NCI-H1417 treated with DMSO at 0.1 percent for 48 hours (cell line): Measurements from ENCODE around the gene CPA1.
"Not testable (repeated sequence)": the region's sequence is repeated elsewhere in the genome, so short reads cannot be mapped to it uniquely, and the experiment has no call there.

Experiments used
- DNase-seq: peaks from one replicate; lab custom pipeline; 2025; lab: John Stamatoyannopoulos, UW

Gene CPA1

DNA sequence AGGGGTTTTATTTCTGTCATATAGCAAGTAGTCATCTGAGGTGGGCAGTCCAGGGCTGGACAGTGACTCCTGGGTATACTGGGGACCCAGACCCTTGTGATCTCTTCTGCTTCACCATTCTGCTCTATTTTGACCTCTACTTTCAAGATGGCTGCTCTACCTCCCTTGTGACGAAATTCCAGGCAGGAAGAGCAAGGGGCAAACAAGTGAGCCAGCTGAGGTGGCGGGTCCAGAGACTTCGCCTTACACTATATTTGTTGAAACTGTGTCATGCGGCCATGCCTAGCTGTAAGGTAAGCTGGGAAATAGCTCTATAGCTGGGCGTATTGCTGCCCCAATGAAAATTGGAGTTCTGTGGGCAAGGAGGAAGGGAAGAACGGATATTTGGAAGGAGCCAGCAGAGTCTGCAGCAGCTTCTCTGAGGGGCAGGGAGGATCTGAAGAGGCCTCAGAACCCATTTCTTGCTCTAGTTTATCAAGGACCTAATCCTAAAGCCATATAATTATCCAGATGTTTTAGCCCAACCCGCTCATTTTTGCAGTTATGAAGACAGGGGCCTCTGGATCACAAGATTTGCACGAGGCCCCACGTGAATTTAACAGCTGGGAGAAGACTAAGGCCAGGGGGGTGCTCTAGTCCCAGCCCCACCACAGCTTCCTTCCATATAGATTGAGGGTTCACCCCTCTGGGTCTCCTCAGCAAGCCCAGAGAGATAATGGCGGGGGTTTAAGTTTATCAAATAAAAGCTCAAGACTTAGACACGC is 7.7 kb upstream of the CPA1 start:
- no peak for DNase-seq

- no peak for DNase-seq
Observed at GRCh38 chr7:130374507-130374906, 5.8 kb upstream of the CPA1 start.

DNA sequence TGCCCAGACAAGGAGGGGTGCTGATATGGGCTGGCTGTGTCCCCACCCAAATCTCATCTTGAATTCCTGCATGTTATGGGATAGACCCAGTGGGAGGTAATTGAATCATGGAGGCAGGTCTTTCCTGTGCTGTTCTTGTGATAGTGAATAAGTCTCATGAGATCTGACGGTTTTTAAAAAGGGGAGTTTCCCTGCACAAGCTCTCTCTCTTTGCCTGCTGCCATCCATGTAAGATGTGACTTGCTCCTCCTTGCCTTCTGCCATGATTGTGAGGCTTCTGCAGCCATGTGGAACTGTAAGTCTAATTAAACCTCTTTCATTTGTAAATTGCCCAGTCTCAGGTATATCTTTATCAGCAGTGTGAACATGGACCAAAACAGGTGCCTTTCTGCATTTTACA is 3.8 kb upstream of the CPA1 start:
- not testable (repeated sequence) for DNase-seq

DNA sequence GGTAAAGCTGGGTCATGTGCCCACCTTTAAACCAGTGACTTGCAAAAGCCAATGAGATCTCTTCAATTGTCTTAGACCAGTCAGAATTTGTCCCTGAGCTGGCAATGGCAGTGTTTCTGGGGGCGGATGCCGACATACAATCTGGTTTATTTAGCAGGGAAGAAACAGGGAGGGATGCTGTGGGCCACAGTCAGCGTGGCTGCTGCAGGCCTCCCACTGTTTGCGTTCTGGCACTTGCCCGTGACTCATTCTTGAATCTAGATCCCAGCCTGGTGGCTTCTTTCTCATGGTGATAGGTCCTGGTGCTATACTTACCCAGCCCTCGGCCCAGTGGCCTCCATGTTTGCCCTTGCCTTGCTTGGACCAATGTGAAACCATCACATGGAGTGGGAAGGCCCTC is 3.1 kb upstream of the CPA1 start:
- DNase-seq: no peak

GRCh38 chr7:130379019-130379418 is 1.3 kb upstream of the CPA1 start:
- no peak for DNase-seq

DNA sequence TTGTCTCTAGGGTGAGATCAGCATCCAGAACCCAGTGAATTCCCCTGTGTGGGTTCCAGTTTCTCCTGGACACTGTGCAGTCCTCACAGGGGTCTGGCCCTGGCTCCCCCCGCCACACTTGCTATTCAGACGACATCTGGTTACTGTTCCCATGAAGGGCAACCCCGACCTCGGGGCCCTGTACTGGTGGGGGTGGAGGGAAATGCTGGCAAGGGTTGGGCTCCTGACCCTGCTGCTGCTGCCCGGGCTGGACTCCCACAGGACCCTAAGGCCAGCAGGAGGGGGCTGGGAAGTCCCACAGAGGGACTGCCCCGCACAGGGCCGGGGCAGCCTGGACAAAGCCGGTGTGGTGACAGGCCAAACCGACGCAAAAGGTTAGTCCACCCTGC is 768 bp upstream of the CPA1 start:
- DNase-seq: no peak

DNA sequence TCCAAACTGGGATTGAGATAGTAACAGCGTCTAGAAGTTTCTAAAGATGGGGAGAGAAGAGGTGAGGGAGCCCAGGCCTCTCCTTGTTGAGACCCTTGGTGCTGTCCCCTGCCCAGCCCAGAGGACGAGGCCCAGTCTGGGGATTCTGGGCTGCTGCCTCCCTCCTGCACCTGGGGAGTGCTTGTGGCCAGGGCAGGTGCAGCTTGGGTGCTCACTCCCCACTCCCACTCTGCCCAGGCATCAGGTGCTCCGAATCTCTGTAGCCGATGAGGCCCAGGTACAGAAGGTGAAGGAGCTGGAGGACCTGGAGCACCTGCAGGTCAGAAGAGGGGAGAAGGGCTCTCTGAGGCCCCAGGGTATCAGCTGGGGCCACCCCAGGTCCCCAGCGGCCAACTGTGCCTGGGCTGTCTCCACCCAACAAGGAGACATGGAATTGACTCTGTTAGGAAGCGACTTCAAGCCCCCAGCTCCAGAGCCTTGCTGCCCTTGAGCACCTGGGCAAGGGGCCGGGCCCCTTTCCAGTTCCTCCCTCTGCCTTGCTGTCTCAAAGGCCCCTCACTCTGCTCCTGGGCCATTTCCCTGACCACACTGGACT is 664 bp downstream of the CPA1 start:
- no peak for DNase-seq

GRCh38 chr7:130381468-130382312 is 1.4 kb downstream of the CPA1 start:
- no peak for DNase-seq

DNA sequence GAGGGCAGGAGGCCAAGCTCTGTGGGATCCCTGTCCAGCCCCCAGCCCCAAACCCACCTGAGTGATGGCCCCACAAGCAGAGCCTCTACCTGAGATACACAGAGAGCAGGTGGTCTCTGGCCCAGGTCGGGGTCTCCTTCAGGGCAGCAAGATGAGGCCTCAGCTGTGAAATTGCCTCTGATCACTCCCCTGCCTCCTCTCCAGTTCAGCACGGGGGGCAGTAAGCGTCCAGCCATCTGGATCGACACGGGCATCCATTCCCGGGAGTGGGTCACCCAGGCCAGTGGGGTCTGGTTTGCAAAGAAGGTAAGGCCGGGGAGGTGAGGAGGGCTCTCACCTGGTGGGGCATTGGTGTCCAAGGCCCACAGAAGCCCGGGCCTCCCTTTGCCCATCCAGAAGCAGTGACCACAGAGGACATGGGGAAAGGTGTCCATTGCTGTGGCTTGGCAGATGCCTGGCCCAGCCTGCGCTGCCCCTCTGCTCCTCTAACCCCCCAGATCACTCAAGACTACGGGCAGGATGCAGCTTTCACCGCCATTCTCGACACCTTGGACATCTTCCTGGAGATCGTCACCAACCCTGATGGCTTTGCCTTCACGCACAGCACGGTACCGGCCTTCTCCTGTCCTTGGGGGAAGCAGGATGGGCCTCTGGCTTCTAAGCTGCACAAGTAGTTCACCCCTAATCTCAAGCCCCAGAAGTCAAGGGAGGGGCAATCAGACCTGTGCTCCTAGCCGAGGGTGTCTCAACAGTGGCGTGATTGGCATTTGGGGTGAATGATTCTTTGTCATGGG is 3.1 kb downstream of the CPA1 start:
- DNase-seq: no peak

GRCh38 chr7:130384371-130384801 is 4.1 kb downstream of the CPA1 start:
- no peak for DNase-seq

GRCh38 chr7:130384841-130385599 is 4.7 kb downstream of the CPA1 start:
- DNase-seq: no peak

GRCh38 chr7:130385600-130386066 is 5.3 kb downstream of the CPA1 start:
- no peak for DNase-seq

DNA sequence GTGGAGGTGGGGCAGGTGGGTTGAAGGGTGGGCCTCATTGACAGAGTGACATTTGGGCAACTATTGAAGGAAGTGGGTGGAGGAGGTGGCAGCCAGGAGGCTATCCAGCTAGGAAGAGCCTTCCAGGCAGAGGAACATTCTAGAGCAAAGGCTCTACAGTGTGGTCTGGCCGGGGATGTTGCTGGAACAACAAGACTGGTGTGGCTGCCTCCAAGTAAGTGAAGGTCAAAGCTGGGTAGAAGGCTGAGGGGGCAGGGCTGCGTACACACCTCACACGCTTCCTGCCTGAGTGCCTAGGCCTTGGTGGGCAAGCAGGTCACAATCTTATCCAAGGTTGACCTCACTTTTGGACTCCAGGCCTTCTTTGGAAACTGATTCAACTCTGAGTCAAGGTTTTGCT is 6.6 kb downstream of the CPA1 start:
- DNase-seq: no peak

DNA sequence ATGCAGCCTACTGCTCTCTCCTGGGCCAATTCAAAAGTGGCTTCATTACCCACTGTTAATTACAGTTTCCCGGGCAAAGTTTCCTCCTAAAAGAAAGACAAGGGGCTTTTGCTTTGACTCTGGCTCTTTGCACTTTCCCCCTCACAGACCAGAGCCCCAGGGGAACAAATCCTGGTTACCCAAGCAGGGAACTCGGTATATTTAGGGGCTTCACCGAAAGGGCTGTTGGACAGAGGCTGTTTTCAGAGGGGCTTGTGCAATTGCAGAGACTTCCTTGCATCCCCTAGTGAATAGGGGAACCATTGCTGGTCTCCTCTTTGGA is 7.0 kb downstream of the CPA1 start:
- DNase-seq: no peak

DNA sequence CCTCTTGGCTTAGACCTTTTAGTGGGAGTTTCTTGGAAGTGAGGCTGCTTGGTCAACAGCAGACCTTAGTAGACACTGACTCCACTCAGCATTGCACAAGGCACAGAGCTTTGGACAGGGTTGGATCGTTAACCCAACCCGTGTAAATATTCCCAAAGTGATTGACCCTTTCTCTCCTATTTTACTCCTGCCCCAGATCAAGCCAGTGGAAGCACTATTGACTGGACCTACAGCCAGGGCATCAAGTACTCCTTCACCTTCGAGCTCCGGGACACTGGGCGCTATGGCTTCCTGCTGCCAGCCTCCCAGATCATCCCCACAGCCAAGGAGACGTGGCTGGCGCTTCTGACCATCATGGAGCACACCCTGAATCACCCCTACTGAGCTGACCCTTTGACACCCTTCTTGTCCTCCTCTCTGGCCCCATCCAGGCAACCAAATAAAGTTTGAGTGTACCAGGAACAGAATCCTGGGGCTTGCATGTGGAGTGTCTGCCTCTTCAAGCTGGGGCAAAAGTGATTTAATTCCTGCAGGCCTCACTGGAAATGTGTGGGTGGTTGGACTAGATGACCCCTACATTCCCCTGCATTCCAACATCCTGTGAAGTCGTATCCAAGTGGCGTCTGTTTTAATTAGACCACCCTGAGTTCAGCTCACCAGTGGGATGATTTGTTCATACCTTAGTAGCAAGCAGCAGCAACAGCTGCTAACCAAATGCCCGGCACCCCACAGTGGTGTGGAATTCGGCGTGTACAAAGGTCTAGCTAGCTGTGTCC is 7.5 kb downstream of the CPA1 start:
- no peak for DNase-seq

- DNase-seq: no peak
Observed at GRCh38 chr7:130388671-130389070, 8.4 kb downstream of the CPA1 start.

DNA sequence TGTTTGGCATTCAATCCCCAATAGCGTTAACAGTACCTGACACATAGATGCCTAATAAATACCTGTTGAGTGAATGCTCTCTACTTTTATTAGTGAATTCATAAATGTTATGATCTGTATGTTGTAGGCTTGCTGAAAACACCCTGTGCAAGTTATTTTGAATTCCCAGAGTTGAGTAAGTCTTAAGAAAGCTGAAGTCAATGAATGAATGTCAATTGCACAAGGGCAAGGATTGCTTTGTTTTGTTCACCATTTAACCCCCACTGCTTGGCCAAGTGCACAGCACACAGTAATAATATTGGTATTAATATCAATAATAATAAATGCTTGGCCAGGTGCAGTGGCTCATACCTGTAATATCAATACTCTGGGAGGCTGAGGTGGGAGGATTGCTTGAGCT is 10.2 kb downstream of the CPA1 start:
- DNase-seq: no peak

DNA sequence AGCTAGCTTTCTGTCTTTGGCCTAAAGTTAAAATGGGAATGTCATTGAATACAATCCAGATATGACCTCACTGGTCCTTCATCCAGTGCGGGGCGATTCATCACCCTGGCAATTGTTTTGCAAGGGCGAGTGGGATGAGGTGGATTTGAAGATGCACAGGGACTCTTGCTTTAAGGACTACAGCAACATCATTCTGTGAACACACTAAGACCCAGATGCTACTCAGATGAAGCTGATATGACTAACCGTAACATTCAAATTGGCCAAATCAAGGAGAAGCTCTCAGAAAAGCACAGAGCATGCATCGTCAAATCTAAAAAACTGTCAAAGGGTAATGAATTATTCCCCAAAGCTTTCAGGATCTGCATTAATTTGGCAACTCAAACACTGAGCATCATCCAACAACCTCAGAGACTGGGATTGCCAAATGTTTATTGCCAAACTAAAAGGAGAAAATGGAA is 12.8 kb downstream of the CPA1 start:
- DNase-seq: no peak

DNA sequence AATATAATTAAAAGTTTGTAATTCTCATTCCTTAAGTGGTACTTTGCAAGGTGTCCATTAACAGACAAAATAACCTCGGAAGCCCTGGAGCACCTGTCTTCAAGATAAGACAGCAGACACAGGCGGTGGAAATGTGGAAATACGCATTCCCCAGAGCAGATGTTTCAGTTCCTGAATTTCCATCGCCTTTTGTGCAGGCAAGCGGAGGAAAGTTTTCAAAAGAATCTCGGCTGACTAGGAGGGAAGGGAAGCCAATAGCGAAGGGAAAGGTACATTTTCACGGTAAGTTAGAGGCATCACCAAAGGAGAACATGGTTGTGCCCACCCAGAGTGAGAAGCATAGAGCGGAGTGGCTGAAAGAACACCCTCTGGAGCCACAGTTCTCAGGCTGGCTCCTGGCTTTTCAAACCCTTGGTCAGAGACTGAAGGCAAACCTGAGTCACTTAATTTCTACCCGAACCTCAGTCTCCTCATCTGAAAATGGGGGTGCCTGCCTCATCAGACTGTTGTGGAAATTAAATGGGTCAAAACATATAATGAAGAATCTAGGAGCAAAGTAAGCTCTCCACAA is 13.6 kb downstream of the CPA1 start:
- DNase-seq: no peak
